ENCODE results near the gene COL24A1. TPM values are rescaled to one million over a fixed set of nuclear protein-coding genes. Genes with fewer than 3 reads are reported as not detected.
A peak's percentile ranks its signal among the peaks of the same experiment; 100 is the strongest.

Gene COL24A1
- total and polyA plus RNA-seq, 2 donors (not counting 3 experiments of a cell fraction or from before 2014, with no cell fraction given): 0.03 TPM; not detected in 1

DNA sequence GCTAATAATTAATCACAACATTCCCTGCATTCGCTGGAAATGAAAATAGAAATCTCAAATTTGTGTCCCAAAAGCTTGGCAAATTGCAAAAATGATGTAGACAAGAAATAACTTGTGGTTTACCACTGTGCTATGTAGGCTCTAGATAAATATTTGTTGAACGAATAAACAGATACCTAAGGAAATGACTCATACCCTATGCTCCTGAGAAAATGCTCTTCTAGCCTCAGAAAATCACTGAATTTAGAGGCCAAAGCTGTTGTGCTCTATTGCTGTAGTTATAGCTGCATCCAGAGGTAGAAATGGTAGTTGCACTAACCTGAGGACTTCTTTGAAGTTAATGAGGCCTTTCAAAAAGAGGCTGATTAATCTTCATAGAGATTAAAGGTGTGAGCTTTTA, 306.3 kb downstream of the COL24A1 start:
- no peaks in the 10 kb centered on the region for H3K79me2 ChIP-seq (ENCODE audit: control insufficient read depth, insufficient read depth, low read length)
- H3K27me3 ChIP-seq (ENCODE audit: control insufficient read depth in 2 of 2, insufficient read depth in 2 of 2, low read length in 2 of 2): peaks cover 2 to 26% of the 10 kb centered on the region in 2 experiments
- no peaks in the 10 kb centered on the region for H3K9me3 ChIP-seq (replicated peaks; ENCODE audit: control insufficient read depth, insufficient read depth, low read length)
- DNase-seq (ENCODE audit: low read depth, low spot score): peak; percentile 10
- ChIA-PET POLR2A (no interaction called here), CTCF (interaction anchor here (1.1 to 1.5 kb wide), 2 partner anchors 11 to 34 kb away, joined by 3 read pairs; no protein-coding TSS in a partner anchor)
- intact Hi-C loops (cut with micrococcal nuclease): no loop called here
- H3K9me1 ChIP-seq (replicated peaks; ENCODE audit: control insufficient read depth, extremely low read depth, insufficient read depth, low read length): no peaks in the 10 kb centered on the region
- BruUV-seq (replicated peaks): no TSS peak
- no peak overlapping the region for H3K27ac ChIP-seq (ENCODE audit: insufficient read depth, low read depth, low read length)
- TF ChIP-seq EZH2 (IDR thresholded peaks at IDR 0.05; ENCODE audit: borderline replicate concordance, low read depth, low read length, severe bottlenecking): no peak
- TF ChIP-seq FOS (IDR thresholded peaks at IDR 0.05; ENCODE audit: borderline replicate concordance, insufficient read depth, low read length): peak; percentile 56
- TF ChIP-seq JUN (IDR thresholded peaks at IDR 0.05; ENCODE audit: borderline replicate concordance, insufficient read depth, insufficient read length, low read depth): no peak
- TF ChIP-seq GATA2 (IDR thresholded peaks at IDR 0.05; ENCODE audit: insufficient read depth, insufficient read length, low read depth, low read length): no peak
- H2AFZ ChIP-seq (ENCODE audit: low read depth, low read length): no peak overlapping the region
- dilution Hi-C loops (cut with MboI; ENCODE audit: extremely low pct_ligation_motif_present, low sequenced_read_pairs): no loop called here
- H3K4me1 ChIP-seq (ENCODE audit: control insufficient read depth, extremely low read depth, insufficient read depth, low read length): peaks cover 5% of the 10 kb centered on the region
- H3K4me3 ChIP-seq (replicated peaks in 1 of 3; ENCODE audit: insufficient read depth in 1 of 3, low read depth in 1 of 3, low read length in 3 of 3): no peak overlapping the region
- H4K20me1 ChIP-seq (replicated peaks; ENCODE audit: control insufficient read depth, extremely low read depth, insufficient read depth, low read length): no peaks in the 10 kb centered on the region
- H3K36me3 ChIP-seq (ENCODE audit: control insufficient read depth in 2 of 2, extremely low read depth in 1 of 2, insufficient read depth in 2 of 2, low read length in 2 of 2): no peaks in the 10 kb centered on the region
- H3K9ac ChIP-seq (replicated peaks; ENCODE audit: extremely low read depth, insufficient read depth, low read length): no peak overlapping the region
- H3K4me2 ChIP-seq (ENCODE audit: insufficient read depth, low read length): peak overlapping the region; percentile 31
- no peak for FAIRE-seq

DNA sequence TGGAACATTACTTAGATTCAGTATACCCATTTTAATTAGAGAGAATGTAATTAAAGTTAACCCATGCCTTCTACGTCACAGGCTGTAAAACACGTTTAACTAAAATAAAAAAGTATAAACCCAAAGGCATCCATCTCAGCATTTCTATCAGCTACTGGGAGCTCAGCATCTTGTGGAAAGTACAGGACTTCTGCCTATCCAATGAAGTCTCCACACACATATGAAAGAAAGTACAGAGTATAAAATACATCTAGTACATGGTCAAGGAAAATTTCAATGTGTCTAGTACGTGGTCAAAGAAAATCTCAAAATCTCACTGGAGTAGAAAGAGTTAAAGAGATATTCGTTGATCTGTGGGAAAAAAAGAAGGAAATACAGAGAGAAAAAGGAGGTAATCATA, 306.9 kb downstream of the COL24A1 start:
- peaks cover 2 to 26% of the 10 kb centered on the region in 2 experiments for H3K27me3 ChIP-seq (ENCODE audit: control insufficient read depth in 2 of 2, insufficient read depth in 2 of 2, low read length in 2 of 2)
- TF ChIP-seq POLR2A (IDR thresholded peaks at IDR 0.05; ENCODE audit: low read depth, low read length) (no peak), EZH2 (IDR thresholded peaks at IDR 0.05; ENCODE audit: borderline replicate concordance, low read depth, low read length, severe bottlenecking) (no peak), POLR2AphosphoS5 (IDR thresholded peaks at IDR 0.05; ENCODE audit: insufficient read depth, low read depth, low read length) (no peak), GATA2 (IDR thresholded peaks at IDR 0.05; ENCODE audit: insufficient read depth, insufficient read length, low read depth, low read length) (no peak), JUN (IDR thresholded peaks at IDR 0.05; ENCODE audit: borderline replicate concordance, insufficient read depth, insufficient read length, low read depth) (no peak), FOS (IDR thresholded peaks at IDR 0.05; ENCODE audit: borderline replicate concordance, insufficient read depth, low read length) (no peak), MYC (IDR thresholded peaks at IDR 0.05; ENCODE audit: low read depth, low read length) (no peak)
- TF ChIP-seq, protein P1, sequence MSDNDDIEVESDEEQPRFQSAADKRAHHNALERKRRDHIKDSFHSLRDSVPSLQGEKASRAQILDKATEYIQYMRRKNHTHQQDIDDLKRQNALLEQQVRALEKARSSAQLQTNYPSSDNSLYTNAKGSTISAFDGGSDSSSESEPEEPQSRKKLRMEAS (IDR thresholded peaks at IDR 0.05; ENCODE audit: insufficient read depth, insufficient read length): no peak
- H3K4me3 ChIP-seq (replicated peaks in 1 of 3; ENCODE audit: insufficient read depth in 1 of 3, low read depth in 1 of 3, low read length in 3 of 3): no peak overlapping the region
- H3K4me1 ChIP-seq (ENCODE audit: control insufficient read depth, extremely low read depth, insufficient read depth, low read length): peaks cover 5% of the 10 kb centered on the region
- no peaks in the 10 kb centered on the region for H3K9me1 ChIP-seq (replicated peaks; ENCODE audit: control insufficient read depth, extremely low read depth, insufficient read depth, low read length)
- dilution Hi-C loops (cut with MboI; ENCODE audit: extremely low pct_ligation_motif_present, low sequenced_read_pairs) (no loop called here), intact Hi-C loops (cut with micrococcal nuclease) (no loop called here)
- no peaks in the 10 kb centered on the region for H3K79me2 ChIP-seq (ENCODE audit: control insufficient read depth, insufficient read depth, low read length)
- no peaks in the 10 kb centered on the region for H3K9me3 ChIP-seq (replicated peaks; ENCODE audit: control insufficient read depth, insufficient read depth, low read length)
- CTCF ChIA-PET: interaction anchor here (1.1 to 1.5 kb wide), 2 partner anchors 12 to 34 kb away, joined by 3 read pairs; no protein-coding TSS in a partner anchor
- BruUV-seq (replicated peaks): no TSS peak
- FAIRE-seq: no peak
- no peak overlapping the region for H3K27ac ChIP-seq (ENCODE audit: insufficient read depth, low read depth, low read length)
- POLR2A ChIA-PET: no interaction called here
- no peak overlapping the region for H2AFZ ChIP-seq (ENCODE audit: low read depth, low read length)
- no peak overlapping the region for H3K4me2 ChIP-seq (ENCODE audit: insufficient read depth, low read length)
- no peak for DNase-seq (ENCODE audit: low read depth, low spot score)
- H3K36me3 ChIP-seq (ENCODE audit: control insufficient read depth in 2 of 2, extremely low read depth in 1 of 2, insufficient read depth in 2 of 2, low read length in 2 of 2): no peaks in the 10 kb centered on the region
- H3K9ac ChIP-seq (replicated peaks; ENCODE audit: extremely low read depth, insufficient read depth, low read length): no peak overlapping the region
- no peaks in the 10 kb centered on the region for H4K20me1 ChIP-seq (replicated peaks; ENCODE audit: control insufficient read depth, extremely low read depth, insufficient read depth, low read length)

All from endothelial cell of umbilical vein (primary cell).